Tongue (tissue), 2 donors: ENCODE results near the gene NDE1. TPM values are rescaled to one million over a fixed set of nuclear protein-coding genes. Genes with fewer than 3 reads are reported as not detected.
"Not testable (repeated sequence)": the region's sequence is repeated elsewhere in the genome, so short reads cannot be mapped to it uniquely, and the experiment has no call there.

Experiments
- DNase-seq: peaks from one replicate; pipeline ENCODE4 v3.0.0-alpha.2; 2015
- total RNA-seq: library from RNA; depleted of rRNA; stranded (reverse); fragments of >200 nt; gene quantifications from one replicate; pipeline ENCODE4 v1.2.3, GENCODE V29; 2014

The NDE1 gene
- total RNA-seq, 1 donor from 2014 or later: 36.5 TPM

GRCh38 chr16:15620611-15621195, 29.3 kb upstream of the NDE1 start:
- DNase-seq: no peak

GRCh38 chr16:15621456-15621855, 28.6 kb upstream of the NDE1 start:
- no peak for DNase-seq

- no peak for DNase-seq
These were observed 28.2 kb upstream of the NDE1 start for GRCh38 chr16:15621889-15622288.

- DNase-seq: no peak
These were observed 18.2 kb upstream of the NDE1 start for GRCh38 chr16:15631730-15632409.

GRCh38 chr16:15635926-15636325, 14.1 kb upstream of the NDE1 start:
- no peak for DNase-seq

GRCh38 chr16:15636392-15636873, 13.6 kb upstream of the NDE1 start:
- no peak for DNase-seq

GRCh38 chr16:15639061-15639568, 10.9 kb upstream of the NDE1 start:
- DNase-seq: no peak

- no peak for DNase-seq
These were observed 9.1 kb upstream of the NDE1 start for GRCh38 chr16:15640966-15641365.

GRCh38 chr16:15641753-15642556, 8.1 kb upstream of the NDE1 start:
- DNase-seq: no peak

GRCh38 chr16:15642557-15643047, 7.4 kb upstream of the NDE1 start:
- DNase-seq: peak; percentile 88

- DNase-seq: peak; percentile 99
These were observed 6.7 kb upstream of the NDE1 start, which contains the start of gene MARF1 for GRCh38 chr16:15643048-15643945. MARF1 (minus strand) TSS chr16:15643154; CDS start chr16:15639233, 3,921 bp downstream.

- DNase-seq: no peak
These were observed 6.1 kb upstream of the NDE1 start for GRCh38 chr16:15643946-15644250.

GRCh38 chr16:15644267-15644961, 5.6 kb upstream of the NDE1 start:
- peak; percentile 57 for DNase-seq

- DNase-seq: peak; percentile 59
These were observed 5.0 kb upstream of the NDE1 start for GRCh38 chr16:15644962-15645465.

- not testable (repeated sequence) for DNase-seq
These were observed 3.3 kb upstream of the NDE1 start for GRCh38 chr16:15646557-15647293.

GRCh38 chr16:15647294-15648014, 2.6 kb upstream of the NDE1 start:
- no peak for DNase-seq

GRCh38 chr16:15648135-15648730, 1.8 kb upstream of the NDE1 start:
- DNase-seq: no peak

- DNase-seq: not testable (repeated sequence)
These were observed 734 bp upstream of the NDE1 start for GRCh38 chr16:15649311-15649710.

- no peak for DNase-seq
These were observed 372 bp upstream of the NDE1 start for GRCh38 chr16:15649727-15650018.
